Endothelial cell of umbilical vein (primary cell): ENCODE results near the gene TAOK2. TPM values are rescaled to one million over a fixed set of nuclear protein-coding genes. Genes with fewer than 3 reads are reported as not detected.

Experiments used
- BruUV-seq: library from RNA; stranded (reverse); fragments of 400-500 nt; replicated peaks from 2 replicates; lab custom pipeline; 2021; lab: Mats Ljungman, UMichigan
- CTCF ChIA-PET: fragments of 300-600, 350-600 bp; sonication (Branson Sonifier 250); formaldehyde crosslinking; loops from one replicate; lab custom pipeline; 2021; ENCODE audit warnings: antibody characterized with exemption, inconsistent platforms; lab: Charles Lee
- POLR2A ChIA-PET: fragments of 300-600, 350-600 bp; sonication (Branson Sonifier 250); formaldehyde crosslinking; loops from one replicate; lab custom pipeline; 2021; ENCODE audit warnings: antibody characterized with exemption, inconsistent platforms; lab: Charles Lee
- DNase-seq: peaks from one replicate; pipeline ENCODE4 v3.0.0-alpha.2; 2011; ENCODE audit warnings: low read depth, low spot score
- FAIRE-seq: peaks from 2 replicates; lab custom pipeline; 2011; peaks lifted over from hg19 to GRCh38; lab: Jason Lieb, UNC
- H2AFZ ChIP-seq: 2 replicates; pipeline ENCODE4 v1.6.0; 2012; ENCODE audit warnings: low read depth, low read length, control low read depth, inconsistent platforms
- H3K27ac ChIP-seq: 2 replicates; pipeline ENCODE4 v1.5.1; 2011; ENCODE audit warnings: low read depth, mild to moderate bottlenecking, control low read depth, low read length, moderate library complexity; ENCODE audit not compliant: insufficient read depth
- H3K27me3 ChIP-seq, 2 experiments: 2 replicates each; pipeline versions ENCODE4 v1.6.0 to v1.6.1; 2011; ENCODE audit warnings: low read length in 2 of 2, mixed read lengths in 1 of 2; ENCODE audit not compliant: control insufficient read depth in 2 of 2, insufficient read depth in 2 of 2
- H3K36me3 ChIP-seq, 2 experiments: 2 replicates in 1 of 2; 3 replicates in 1 of 2; pipeline ENCODE4 v1.5.1; 2011; ENCODE audit warnings: low read length in 2 of 2, mild to moderate bottlenecking in 1 of 2, moderate library complexity in 1 of 2; ENCODE audit not compliant: control insufficient read depth in 2 of 2, insufficient read depth in 2 of 2; ENCODE audit errors: extremely low read depth in 1 of 2
- H3K4me1 ChIP-seq: 3 replicates; pipeline ENCODE4 v1.5.1; 2011; ENCODE audit warnings: mild to moderate bottlenecking, low read length; ENCODE audit not compliant: control insufficient read depth, insufficient read depth; ENCODE audit errors: extremely low read depth
- H3K4me2 ChIP-seq: 2 replicates; pipeline ENCODE4 v1.6.1; 2011; ENCODE audit warnings: low read length, control low read depth, mixed read lengths; ENCODE audit not compliant: insufficient read depth
- H3K4me3 ChIP-seq, 3 experiments: fragments of 200-600 bp in 1 of 3; sonication (generic), shearing (Covaris generic) in 1 of 3; replicated peaks in 1 of 3; 2 replicates each; pipeline ENCODE4 v1.5.1; 2011 to 2016; ENCODE audit warnings: control low read depth in 3 of 3, low read length in 3 of 3, mild to moderate bottlenecking in 2 of 3, inconsistent platforms in 1 of 3, low read depth in 1 of 3, moderate library complexity in 1 of 3; ENCODE audit not compliant: insufficient read depth in 1 of 3
- H3K79me2 ChIP-seq: 2 replicates; pipeline ENCODE4 v1.6.0; 2012; ENCODE audit warnings: low read length, inconsistent platforms; ENCODE audit not compliant: control insufficient read depth, insufficient read depth
- H3K9ac ChIP-seq: replicated peaks from 2 replicates; pipeline ENCODE3; 2011; ENCODE audit warnings: low read length, control low read depth; ENCODE audit not compliant: insufficient read depth; ENCODE audit errors: extremely low read depth
- H3K9me1 ChIP-seq: replicated peaks from 3 replicates; pipeline ENCODE4 v1.6.0; 2011; ENCODE audit warnings: mild to moderate bottlenecking, low read length; ENCODE audit not compliant: control insufficient read depth, insufficient read depth; ENCODE audit errors: extremely low read depth
- H3K9me3 ChIP-seq: replicated peaks from 2 replicates; pipeline ENCODE4 v1.5.1; 2012; ENCODE audit warnings: low read length, inconsistent platforms; ENCODE audit not compliant: control insufficient read depth, insufficient read depth
- H4K20me1 ChIP-seq: replicated peaks from 2 replicates; pipeline ENCODE3; 2011; ENCODE audit warnings: mild to moderate bottlenecking, low read length; ENCODE audit not compliant: control insufficient read depth, insufficient read depth; ENCODE audit errors: extremely low read depth
- FOS ChIP-seq: IDR thresholded peaks from 2 replicates; pipeline ENCODE4 v1.6.1; 2011; ENCODE audit warnings: mild to moderate bottlenecking, low read length, moderate library complexity, borderline replicate concordance; ENCODE audit not compliant: insufficient read depth
- GATA2 ChIP-seq: IDR thresholded peaks from 2 replicates; pipeline ENCODE4 v1.7.0; 2011; ENCODE audit warnings: low read depth, mild to moderate bottlenecking, moderate library complexity, mixed read lengths, low read length; ENCODE audit not compliant: insufficient read length, insufficient read depth
- POLR2A ChIP-seq: IDR thresholded peaks from 2 replicates; pipeline ENCODE4 v1.6.1; 2012; ENCODE audit warnings: low read depth, mild to moderate bottlenecking, control low read depth, low read length
- dilution Hi-C: fragments of 300-500 bp; cut with MboI; formaldehyde crosslinking; loops from one replicate; pipeline ENCODE4 v1.15.0; 2019; ENCODE audit warnings: low sequenced_read_pairs; ENCODE audit not compliant: extremely low pct_ligation_motif_present
- intact Hi-C: fragments of 100-400 bp; cut with micrococcal nuclease; formaldehyde crosslinking; loops from one replicate; pipeline ENCODE4 v1.10.0; 2022
- polyA plus RNA-seq, 4 experiments: library from polyadenylated mRNA; depleted of rRNA in 3 of 4; stranded (reverse) in 3 of 4; unstranded in 1 of 4; fragments of >200 nt; gene quantifications; 2 replicates each; pipeline versions ENCODE4 v1.2.1 to v1.2.3, GENCODE V29; 2011 to 2012; ENCODE audit warnings: missing spikeins in 1 of 4
- total RNA-seq: library from RNA; stranded (reverse); gene quantifications from 2 replicates; pipeline ENCODE4 v1.2.3, GENCODE V29; 2021

TAOK2 gene
- total and polyA plus RNA-seq, 2 donors (not counting 3 experiments of a cell fraction or from before 2014, with no cell fraction given), result 52.8 to 114 TPM

DNA sequence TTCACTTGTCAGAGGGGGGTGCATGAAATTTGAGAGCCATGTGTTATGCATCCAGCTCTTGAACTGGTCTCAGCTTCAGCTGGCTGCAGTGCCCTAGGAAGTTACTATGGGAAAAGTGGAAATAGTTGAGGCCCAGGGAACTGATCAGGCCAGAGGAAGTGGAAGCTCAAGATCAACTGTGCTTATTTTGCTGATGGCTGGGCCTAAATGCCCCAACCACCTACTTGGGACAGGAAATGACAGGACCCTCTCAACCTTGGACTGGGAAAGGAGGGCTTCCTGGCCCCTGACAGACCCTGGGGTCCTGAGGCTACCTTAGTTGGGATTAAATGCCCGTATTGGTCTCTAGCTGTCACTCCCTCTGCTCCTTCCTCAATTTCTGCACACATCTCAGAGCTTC, 1.2 kb upstream of the TAOK2 start:
- FAIRE-seq (no peak), DNase-seq (no peak)
- H3K27me3 ChIP-seq, result no peaks in the 10 kb centered on the region
- dilution Hi-C loops (no loop called here), intact Hi-C loops (loop anchor here (5.0 kb wide), 2 partner anchors 150 to 165 kb away; partner anchors contain the start of genes MAZ and MVP)
- no peak overlapping the region for H2AFZ ChIP-seq
- TF ChIP-seq POLR2A, result no peak
- no peak overlapping the region for H3K9ac ChIP-seq
- H3K4me1 ChIP-seq, result peaks cover 27% of the 10 kb centered on the region
- POLR2A ChIA-PET, result no interaction called here
- H3K4me3 ChIP-seq, result no peak overlapping the region
- no peaks in the 10 kb centered on the region for H4K20me1 ChIP-seq
- CTCF ChIA-PET, result interaction anchor here (1.2 to 2.3 kb wide), 4 partner anchors 10 to 165 kb away, joined by 4 to 17 read pairs (median 12); partner anchors contain the start of gene TMEM219
- H3K27ac ChIP-seq, result no peak overlapping the region
- H3K4me2 ChIP-seq, result no peak overlapping the region
- no peaks in the 10 kb centered on the region for H3K9me3 ChIP-seq
- peaks cover 38% of the 10 kb centered on the region for H3K79me2 ChIP-seq
- no peaks in the 10 kb centered on the region for H3K9me1 ChIP-seq
- BruUV-seq, result no TSS peak
- H3K36me3 ChIP-seq, result peaks cover 5 to 10% of the 10 kb centered on the region in 2 experiments

- TF ChIP-seq FOS (no peak), GATA2 (no peak)
- Histone ChIP-seq H3K4me2 (no peak overlapping the region), H3K4me1 (peaks cover 31% of the 10 kb centered on the region), H3K9me3 (no peaks in the 10 kb centered on the region), H3K27me3 (no peaks in the 10 kb centered on the region), H2AFZ (no peak overlapping the region), H3K79me2 (peaks cover 43% of the 10 kb centered on the region), H3K9ac (no peak overlapping the region), H3K36me3 (peaks cover 5 to 15% of the 10 kb centered on the region in 2 experiments), H3K9me1 (no peaks in the 10 kb centered on the region), H3K4me3 (no peak overlapping the region), H3K27ac (no peak overlapping the region), H4K20me1 (no peaks in the 10 kb centered on the region)
- CTCF ChIA-PET, result interaction anchor here (0.6 to 2.3 kb wide), 11 partner anchors 10 to 165 kb away, joined by 3 to 17 read pairs (median 4); partner anchors contain the start of genes CDIPT, KCTD13 and TMEM219
- intact Hi-C loops (loop anchor here (1.0 to 5.0 kb wide), 6 partner anchors 11 to 166 kb away; partner anchors contain the start of genes CDIPT, INO80E, KCTD13 and MAZ), dilution Hi-C loops (no loop called here)
- POLR2A ChIA-PET, result interaction anchor here (0.5 to 1.4 kb wide), 12 partner anchors 11 to 183 kb away, joined by 3 to 14 read pairs (median 3); partner anchors contain the start of genes ASPHD1, KCTD13, KIF22 and SEZ6L2
- no peak for FAIRE-seq
- no peak for DNase-seq
- BruUV-seq, result no TSS peak
These were observed 680 bp upstream of the TAOK2 start for GRCh38 chr16:29972992-29973383.
